ENCODE data around the gene MMP25. TPM values are rescaled to one million over a fixed set of nuclear protein-coding genes. Genes with fewer than 3 reads are reported as not detected.

MMP25 gene
- total RNA-seq, 1 experiment from 2014 or later, result 0.51 TPM

DNA sequence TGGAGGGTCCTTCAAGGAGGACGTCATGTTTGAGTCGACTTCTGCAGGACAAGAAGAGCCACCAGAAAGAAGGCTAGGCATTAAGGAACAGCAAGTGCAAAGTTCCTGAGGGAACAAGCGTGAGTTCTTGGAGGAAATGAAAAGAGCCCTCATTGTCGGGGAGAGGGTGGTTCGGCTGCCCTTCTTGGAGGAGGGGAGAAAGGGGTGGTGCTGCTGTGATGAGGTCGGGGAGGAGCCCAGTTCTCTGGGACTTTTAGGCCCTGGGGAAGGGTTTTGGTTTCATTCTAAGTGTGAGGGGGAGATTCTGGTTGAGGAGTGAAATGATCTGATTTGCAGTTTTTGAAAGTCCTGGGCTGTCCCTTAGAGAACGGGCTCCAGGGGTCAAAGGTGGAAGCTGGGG is 13.7 kb upstream of the MMP25 start:
- POLR2A ChIA-PET (ENCODE audit: unreplicated experiment), result no interaction called here
- Histone ChIP-seq H3K4me3 (ENCODE audit: low read length) (no peak overlapping the region), H3K27me3 (ENCODE audit: low read length) (no peaks in the 10 kb centered on the region), H3F3A (ENCODE audit: low read length, unreplicated experiment) (no peaks in the 10 kb centered on the region), H3K9ac (ENCODE audit: low read length) (no peak overlapping the region), H3K9me2 (replicated peaks; ENCODE audit: low read length) (no peaks in the 10 kb centered on the region), H4K20me1 (ENCODE audit: low read length) (no peaks in the 10 kb centered on the region), H3K36me3 (ENCODE audit: low read depth, low read length) (no peaks in the 10 kb centered on the region), H3K4me2 (ENCODE audit: low read length) (no peak overlapping the region), H2AFZ (ENCODE audit: low read length) (no peak overlapping the region), H3K27ac (ENCODE audit: low read length) (no peak overlapping the region), H3K9me3 (ENCODE audit: low read length) (no peaks in the 10 kb centered on the region), H3K79me2 (ENCODE audit: low read length) (no peaks in the 10 kb centered on the region), H3K4me1 (ENCODE audit: insufficient read depth, low read length) (peaks cover 20% of the 10 kb centered on the region)
- ATAC-seq, result no peak
- BruUV-seq (replicated peaks), result no TSS peak
- DNase-seq, result no peak
- TF ChIP-seq EZH2phosphoT487 (IDR thresholded peaks at IDR 0.05; ENCODE audit: borderline replicate concordance, low read length) (no peak), EZH2 (IDR thresholded peaks at IDR 0.05; ENCODE audit: low read length, unreplicated experiment) (no peak)
- TF ChIP-seq, protein P1, sequence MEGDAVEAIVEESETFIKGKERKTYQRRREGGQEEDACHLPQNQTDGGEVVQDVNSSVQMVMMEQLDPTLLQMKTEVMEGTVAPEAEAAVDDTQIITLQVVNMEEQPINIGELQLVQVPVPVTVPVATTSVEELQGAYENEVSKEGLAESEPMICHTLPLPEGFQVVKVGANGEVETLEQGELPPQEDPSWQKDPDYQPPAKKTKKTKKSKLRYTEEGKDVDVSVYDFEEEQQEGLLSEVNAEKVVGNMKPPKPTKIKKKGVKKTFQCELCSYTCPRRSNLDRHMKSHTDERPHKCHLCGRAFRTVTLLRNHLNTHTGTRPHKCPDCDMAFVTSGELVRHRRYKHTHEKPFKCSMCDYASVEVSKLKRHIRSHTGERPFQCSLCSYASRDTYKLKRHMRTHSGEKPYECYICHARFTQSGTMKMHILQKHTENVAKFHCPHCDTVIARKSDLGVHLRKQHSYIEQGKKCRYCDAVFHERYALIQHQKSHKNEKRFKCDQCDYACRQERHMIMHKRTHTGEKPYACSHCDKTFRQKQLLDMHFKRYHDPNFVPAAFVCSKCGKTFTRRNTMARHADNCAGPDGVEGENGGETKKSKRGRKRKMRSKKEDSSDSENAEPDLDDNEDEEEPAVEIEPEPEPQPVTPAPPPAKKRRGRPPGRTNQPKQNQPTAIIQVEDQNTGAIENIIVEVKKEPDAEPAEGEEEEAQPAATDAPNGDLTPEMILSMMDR (conservative IDR thresholded peaks at IDR 0.05; ENCODE audit: low read depth, low read length), result no peak
- intact Hi-C loops (cut with micrococcal nuclease), result no loop called here
- CTCF ChIA-PET, result no interaction called here

DNA sequence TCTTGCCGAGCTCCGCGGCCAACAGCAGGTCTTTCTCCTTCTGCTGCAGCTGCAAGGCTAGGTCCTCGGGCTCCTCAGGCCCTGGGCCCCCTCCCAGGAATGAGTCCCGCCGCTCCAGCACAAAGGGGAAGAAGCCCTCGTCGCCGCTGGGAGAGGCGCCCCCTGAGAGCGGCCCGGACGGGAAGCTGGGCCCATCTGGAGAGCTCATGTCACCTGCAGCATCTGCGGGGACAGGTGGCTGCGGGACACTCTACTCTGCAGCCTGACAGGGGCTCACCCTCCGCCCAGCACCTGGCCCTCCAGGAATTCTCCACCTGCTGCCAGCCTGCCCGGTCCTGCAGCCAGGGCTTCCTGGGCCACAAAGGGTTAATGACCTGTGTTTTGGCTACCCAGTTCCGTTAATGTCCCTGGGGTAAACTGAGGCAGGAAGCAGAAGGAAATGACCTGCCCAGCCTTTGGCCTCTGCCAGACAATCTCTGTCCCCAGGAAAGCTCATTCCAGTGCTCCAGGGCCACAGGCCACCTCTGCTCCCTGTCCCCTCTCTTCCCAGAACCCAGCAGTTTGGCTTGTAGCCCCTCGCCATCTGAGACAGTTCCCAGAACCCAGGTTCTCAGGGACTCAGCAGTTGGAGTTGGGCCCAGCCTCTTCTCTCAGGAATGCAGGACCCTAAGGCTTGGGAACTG is 10.9 kb upstream of the MMP25 start:
- ChIA-PET POLR2A (ENCODE audit: unreplicated experiment) (no interaction called here), CTCF (no interaction called here)
- H3K4me2 ChIP-seq (ENCODE audit: low read length), result peak overlapping the region; percentile 91
- no peaks in the 10 kb centered on the region for H3F3A ChIP-seq (ENCODE audit: low read length, unreplicated experiment)
- no TSS peak for BruUV-seq (replicated peaks)
- no peaks in the 10 kb centered on the region for H3K79me2 ChIP-seq (ENCODE audit: low read length)
- DNase-seq, result no peak
- no peaks in the 10 kb centered on the region for H3K27me3 ChIP-seq (ENCODE audit: low read length)
- no peaks in the 10 kb centered on the region for H3K9me3 ChIP-seq (ENCODE audit: low read length)
- H3K9me2 ChIP-seq (replicated peaks; ENCODE audit: low read length), result no peaks in the 10 kb centered on the region
- intact Hi-C loops (cut with micrococcal nuclease), result no loop called here
- TF ChIP-seq EZH2 (IDR thresholded peaks at IDR 0.05; ENCODE audit: low read length, unreplicated experiment) (no peak), EZH2phosphoT487 (IDR thresholded peaks at IDR 0.05; ENCODE audit: borderline replicate concordance, low read length) (no peak)
- TF ChIP-seq, protein P1 (conservative IDR thresholded peaks at IDR 0.05; ENCODE audit: low read depth, low read length), result no peak
- H3K36me3 ChIP-seq (ENCODE audit: low read depth, low read length), result no peaks in the 10 kb centered on the region
- no peak overlapping the region for H2AFZ ChIP-seq (ENCODE audit: low read length)
- ATAC-seq, result no peak
- no peaks in the 10 kb centered on the region for H4K20me1 ChIP-seq (ENCODE audit: low read length)
- H3K4me3 ChIP-seq (ENCODE audit: low read length), result peak overlapping the region; percentile 75; the same call in 1 of the 2 replicates
- peaks cover 16% of the 10 kb centered on the region for H3K4me1 ChIP-seq (ENCODE audit: insufficient read depth, low read length)
- H3K9ac ChIP-seq (ENCODE audit: low read length), result no peak overlapping the region
- H3K27ac ChIP-seq (ENCODE audit: low read length), result no peak overlapping the region

DNA sequence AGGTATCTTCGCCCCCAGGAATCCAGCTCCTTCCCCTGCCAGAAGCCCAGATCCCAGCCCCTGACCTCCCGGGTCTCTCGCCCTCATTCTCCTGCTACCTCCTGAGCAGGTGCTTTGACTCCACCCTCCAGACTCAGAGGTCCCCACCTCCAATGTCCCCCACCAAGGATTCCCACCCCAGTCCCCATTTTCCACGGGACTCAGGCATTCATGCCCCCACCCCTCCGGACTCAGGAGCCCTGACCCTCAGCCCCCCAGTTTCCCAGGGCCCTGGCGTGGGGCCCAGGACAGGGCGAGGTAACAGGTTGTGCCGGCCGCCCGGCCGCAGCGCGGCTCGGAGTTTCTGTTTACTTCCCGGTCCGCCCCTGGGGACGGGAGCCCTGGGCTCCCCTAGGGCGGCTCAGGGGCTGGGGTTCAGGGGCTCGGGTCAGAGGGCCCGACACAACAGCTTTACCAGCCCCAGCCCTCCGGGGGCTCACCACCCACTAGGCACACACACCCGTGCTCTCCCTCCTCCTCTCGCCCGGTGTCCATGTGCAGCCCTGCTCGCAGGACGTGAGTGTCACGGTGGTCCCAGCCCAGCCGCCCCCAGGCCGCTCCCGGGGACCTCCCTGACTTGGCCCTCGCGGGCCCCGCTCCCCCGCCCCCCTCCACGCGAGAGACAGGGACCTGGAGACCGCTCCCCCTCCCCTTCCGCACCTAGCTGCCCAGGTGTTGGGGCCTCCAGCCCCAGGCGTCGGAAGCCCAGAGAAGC is 10.2 kb upstream of the MMP25 start:
- ChIA-PET POLR2A (ENCODE audit: unreplicated experiment) (no interaction called here), CTCF (no interaction called here)
- Histone ChIP-seq H4K20me1 (ENCODE audit: low read length) (no peaks in the 10 kb centered on the region), H3K9me2 (replicated peaks; ENCODE audit: low read length) (no peaks in the 10 kb centered on the region), H3K27ac (ENCODE audit: low read length) (no peak overlapping the region), H3K4me3 (ENCODE audit: low read length) (peak overlapping the region; percentile 75), H3F3A (ENCODE audit: low read length, unreplicated experiment) (no peaks in the 10 kb centered on the region), H3K9ac (ENCODE audit: low read length) (peak overlapping the region; percentile 38), H3K9me3 (ENCODE audit: low read length) (no peaks in the 10 kb centered on the region), H3K4me1 (ENCODE audit: insufficient read depth, low read length) (peaks cover 12% of the 10 kb centered on the region), H3K27me3 (ENCODE audit: low read length) (no peaks in the 10 kb centered on the region), H3K36me3 (ENCODE audit: low read depth, low read length) (no peaks in the 10 kb centered on the region), H2AFZ (ENCODE audit: low read length) (peak overlapping the region; percentile 57; the same call in 1 of the 2 replicates), H3K4me2 (ENCODE audit: low read length) (peak overlapping the region; percentile 91), H3K79me2 (ENCODE audit: low read length) (no peaks in the 10 kb centered on the region)
- DNase-seq (no peak), ATAC-seq (peak; percentile 20; the same call in 1 of the 2 replicates)
- intact Hi-C loops (cut with micrococcal nuclease), result no loop called here
- BruUV-seq (replicated peaks), result no TSS peak
- TF ChIP-seq EZH2phosphoT487 (IDR thresholded peaks at IDR 0.05; ENCODE audit: borderline replicate concordance, low read length) (no peak), EZH2 (IDR thresholded peaks at IDR 0.05; ENCODE audit: low read length, unreplicated experiment) (no peak)
- TF ChIP-seq, protein P1 (conservative IDR thresholded peaks at IDR 0.05; ENCODE audit: low read depth, low read length), result no peak

Data from PC-3 (cell line).